Gastrocnemius medialis (tissue), 4 donors: Measurements from ENCODE around the gene DAPK3.
"Not testable (repeated sequence)": the region's sequence is repeated elsewhere in the genome, so short reads cannot be mapped to it uniquely, and the experiment has no call there.

Experiments
- CTCF ChIP-seq, 5 experiments: fragments of 450-650 bp in 3 of 5; fragments of 200-600 bp in 2 of 5; sonication (generic) in 2 of 5; IDR thresholded peaks in 4 of 5; conservative IDR thresholded peaks in 1 of 5; 1 replicate in 4 of 5; 2 replicates in 1 of 5; pipeline ENCODE4 v1.5.1; 2016 to 2019; ENCODE audit warnings: antibody characterized with exemption in 5 of 5, mild to moderate bottlenecking in 3 of 5, moderate library complexity in 3 of 5
- POLR2A ChIP-seq, 2 donors: fragments of 450-650 bp; IDR thresholded peaks; one replicate each; pipeline ENCODE4 v1.6.1; 2017; ENCODE audit warnings: antibody characterized with exemption in 2 of 2, mild to moderate bottlenecking in 2 of 2, moderate library complexity in 2 of 2

GRCh38 chr19:4011430-4011829, 40.5 kb upstream of the DAPK3 start:
- TF ChIP-seq POLR2A (IDR thresholded peaks at IDR 0.05); CTCF (IDR thresholded peaks at IDR 0.05 in 4 of 5, conservative IDR thresholded peaks at IDR 0.05 in 1 of 5): not testable (repeated sequence)
